Heart right ventricle (tissue), 16 donors: ENCODE measurements around the gene HLCS. TPM values are rescaled to one million over a fixed set of nuclear protein-coding genes. Genes with fewer than 3 reads are reported as not detected.

Experiments used
- ATAC-seq, 8 donors: fragments of 200-7000 bp; cut with Tn5 transposase; one replicate each; pipeline ENCODE4 v1.9.1; 2020; ENCODE audit warnings: mild to moderate bottlenecking in 8 of 8, moderate library complexity in 8 of 8, moderate number of reproducible peaks in 1 of 8
- DNase-seq, 2 donors: peaks; one replicate each; pipeline ENCODE4 v3.0.0-alpha.2; 2020
- H3K27ac ChIP-seq, 10 donors: fragments of 200-600 bp; sonication (generic) in 2 of 10; one replicate each; pipeline versions ENCODE4 v1.5.0 to v1.8.0; 2020 to 2022; ENCODE audit warnings: mild to moderate bottlenecking in 3 of 10
- H3K27me3 ChIP-seq, 7 donors: fragments of 200-600 bp; one replicate each; pipeline ENCODE4 v1.8.0; 2021 to 2022; ENCODE audit warnings: mild to moderate bottlenecking in 2 of 7
- H3K36me3 ChIP-seq, 9 donors: fragments of 200-600 bp; sonication (generic) in 1 of 9; one replicate each; pipeline versions ENCODE4 v1.5.0 to v1.8.0; 2020 to 2022; ENCODE audit warnings: mild to moderate bottlenecking in 2 of 9
- H3K4me1 ChIP-seq, 9 donors: fragments of 200-600 bp; sonication (generic) in 1 of 9; one replicate each; pipeline versions ENCODE4 v1.5.0 to v1.8.0; 2020 to 2022; ENCODE audit warnings: mild to moderate bottlenecking in 4 of 9
- H3K4me3 ChIP-seq, 10 donors: fragments of 200-600 bp; sonication (generic) in 2 of 10; one replicate each; pipeline versions ENCODE4 v1.5.0 to v1.8.0; 2020 to 2022; ENCODE audit warnings: mild to moderate bottlenecking in 7 of 10, moderate library complexity in 2 of 10
- H3K9me3 ChIP-seq, 11 donors: fragments of 200-600 bp in 10 of 11; sonication (generic) in 2 of 11; one replicate each; pipeline versions ENCODE4 v1.5.0 to v1.8.0; 2013 to 2022; ENCODE audit warnings: mild to moderate bottlenecking in 2 of 11, control low read depth in 1 of 11, moderate library complexity in 1 of 11
- CTCF ChIP-seq, 9 donors: fragments of 200-600 bp; sonication (generic) in 2 of 9; IDR thresholded peaks; one replicate each; pipeline versions ENCODE4 v1.5.0 to v1.8.0; 2021 to 2022; ENCODE audit warnings: antibody characterized with exemption in 9 of 9, mild to moderate bottlenecking in 5 of 9, moderate library complexity in 1 of 9
- WGBS, 2 donors: extraction: QIAGEN DNeasy Blood & Tissue Kit; methylation state at CpG; one replicate each; pipeline ENCODE4 v1.1.7; 2013; ENCODE audit warnings: inconsistent platforms in 1 of 2; 5-methylcytosine and 5-hydroxymethylcytosine counted together
- intact Hi-C, 10 donors: fragments of 100-400 bp; cut with DNase I; formaldehyde crosslinking; loops; one replicate each; pipeline versions ENCODE4 v1.11.1 to v1.14.2; 2022
- polyA plus RNA-seq, 2 donors: library from polyadenylated mRNA; stranded (reverse); fragments of 200-250 nt; gene quantifications; one replicate each; pipeline ENCODE4 v1.2.3, GENCODE V29; 2013
- total RNA-seq, 10 donors: library from RNA; stranded (reverse); fragmentation: NEBNext Ultra II Directional in 3 of 10; extraction: Animal tissue kit (Norgen Biotek cat#: 25700) in 3 of 10; gene quantifications; one replicate each; pipeline versions ENCODE4 v1.2.1 to v1.2.4, GENCODE V29; 2021 to 2023
- donor health status: Arrhythmogenic right ventricular cardiomyopathy.
- donor health status: ischemic (EF 13 %, LVEDD 7.1; RV severe dilation, severe dysfunction).
- donor health status: healthy with polysubstance abuse.
- donor health status: DM: no; HTN: yes; CAD: no.
- donor health status: DM: no; HTN: no; CAD: no.
- donor health status: ischemic (EF 25% LVEDD 6.9; RV normal size, moderate dysfunction).
- donor health status: ischemic (EF 25% LVEDD 5.7; RV mildly dilated, moderate dysfunction).
- donor health status: healthy.
- donor health status: DM: yes; HTN: yes; CAD: no.
- donor health status: Ischemic cardiomyopathy.
- donor health status: ischemic (EF 35%, LVEDD 5.7; RV mildly dilated, moderate dysfunction).
- donor health status: nonischemic (EF 11% LVEDD 7.7; RV severe dilation, severe dysfunction).
- donor health status: DM: yes; HTN: yes; CAD: no.
- donor health status: PGD.
- donor health status: ischemic (EF 29% LVEDD 5.4; RV normal size, mild dysfunction).
- donor health status: nonischemic (EF 23%, LVEDD 6.1; RV moderate dilation, normal function).

HLCS gene
- total and polyA plus RNA-seq, 12 donors, result 2.0 to 9.6 (median 6.7) TPM

- no peaks in the 10 kb centered on the region for H3K36me3 ChIP-seq
- TF ChIP-seq CTCF (IDR thresholded peaks at IDR 0.05), result no peak
- no peak for ATAC-seq
- H3K4me1 ChIP-seq, result peaks cover 0 to 17% (median 0%) of the 10 kb centered on the region in 9 donors
- no peaks in the 10 kb centered on the region for H3K27me3 ChIP-seq
- H3K4me3 ChIP-seq, result no peak overlapping the region
- no peak overlapping the region for H3K27ac ChIP-seq
- intact Hi-C loops, result loop anchor here in 1 of 10 donors (10.0 kb wide), 1 partner anchor 104 kb away; no protein-coding TSS in a partner anchor
- WGBS, 2 donors, result 82 to 86% methylated on average over 3 of the region's 3 CpGs
- no peak for DNase-seq
- H3K9me3 ChIP-seq, result no peaks in the 10 kb centered on the region
Measured at GRCh38 chr21:36848730-36849274, 117.7 kb downstream of the HLCS start.

- WGBS, 2 donors, result 61 to 68% methylated on average over 5 of the region's 5 CpGs
- no peaks in the 10 kb centered on the region for H3K9me3 ChIP-seq
- no peak for ATAC-seq
Measured at GRCh38 chr21:36847189-36847588, 119.3 kb downstream of the HLCS start.

GRCh38 chr21:36846631-36847030 lies 119.8 kb downstream of the HLCS start:
- Histone ChIP-seq H3K4me3 (no peak overlapping the region), H3K27me3 (no peaks in the 10 kb centered on the region), H3K36me3 (no peaks in the 10 kb centered on the region), H3K27ac (no peak overlapping the region), H3K4me1 (peaks cover 0 to 17% (median 0%) of the 10 kb centered on the region in 9 donors), H3K9me3 (no peaks in the 10 kb centered on the region)
- WGBS, 2 donors, result 79 to 85% methylated on average over 4 of the region's 4 CpGs
- intact Hi-C loops, result loop anchor here in 1 of 10 donors (10.0 kb wide), 1 partner anchor 102 kb away; no protein-coding TSS in a partner anchor
- DNase-seq (no peak), ATAC-seq (no peak)
- TF ChIP-seq CTCF (IDR thresholded peaks at IDR 0.05), result no peak

More at GRCh38 chr21:36847189-36847588, 119.3 kb downstream of the HLCS start:
- no peak for DNase-seq
- intact Hi-C loops, result loop anchor here in 1 of 10 donors (10.0 kb wide), 1 partner anchor 102 kb away; no protein-coding TSS in a partner anchor
- H3K4me1 ChIP-seq, result peaks cover 0 to 17% (median 0%) of the 10 kb centered on the region in 9 donors
- TF ChIP-seq CTCF (IDR thresholded peaks at IDR 0.05), result no peak
- H3K27ac ChIP-seq, result no peak overlapping the region
- no peak overlapping the region for H3K4me3 ChIP-seq
- no peaks in the 10 kb centered on the region for H3K27me3 ChIP-seq
- H3K36me3 ChIP-seq, result no peaks in the 10 kb centered on the region

GRCh38 chr21:36845790-36846189 lies 120.7 kb downstream of the HLCS start:
- 98 to 99% methylated on average over 2 of the region's 2 CpGs for WGBS, 2 donors
- H3K27me3 ChIP-seq, result no peaks in the 10 kb centered on the region
- intact Hi-C loops, result loop anchor here in 1 of 10 donors (10.0 kb wide), 1 partner anchor 101 kb away; no protein-coding TSS in a partner anchor
- no peak overlapping the region for H3K4me3 ChIP-seq
- no peak for ATAC-seq
- H3K4me1 ChIP-seq, result peaks cover 0 to 17% (median 0%) of the 10 kb centered on the region in 9 donors
- no peak for TF ChIP-seq CTCF (IDR thresholded peaks at IDR 0.05)
- H3K27ac ChIP-seq, result no peak overlapping the region
- H3K9me3 ChIP-seq, result no peaks in the 10 kb centered on the region
- H3K36me3 ChIP-seq, result no peaks in the 10 kb centered on the region
- no peak for DNase-seq
